ENCODE results near the gene KRTAP4-7.
"Not testable (repeated sequence)": the region's sequence is repeated elsewhere in the genome, so short reads cannot be mapped to it uniquely, and the experiment has no call there.

Gene KRTAP4-7

GRCh38 chr17:41052566-41052965, 31.4 kb upstream of the KRTAP4-7 start:
- Histone ChIP-seq H3K27me3 (replicated peaks; ENCODE audit: insufficient read depth, low read length) (no peaks in the 10 kb centered on the region), H3K79me2 (ENCODE audit: low read length) (no peaks in the 10 kb centered on the region), H3K9me2 (replicated peaks; ENCODE audit: insufficient read depth, low read length) (no peaks in the 10 kb centered on the region), H3K4me1 (ENCODE audit: low read length) (no peaks in the 10 kb centered on the region), H4K20me1 (ENCODE audit: insufficient read depth, low read length) (no peaks in the 10 kb centered on the region), H3K36me3 (replicated peaks; ENCODE audit: insufficient read depth, low read length) (no peaks in the 10 kb centered on the region), H3F3A (ENCODE audit: insufficient read depth, low read length) (no peaks in the 10 kb centered on the region), H3K9ac (ENCODE audit: low read length) (no peak overlapping the region), H2AFZ (ENCODE audit: low read length) (no peak overlapping the region), H3K4me3 (ENCODE audit: low read length) (no peak overlapping the region), H3K27ac (ENCODE audit: low read length) (no peak overlapping the region), H3K4me2 (ENCODE audit: low read depth, low read length) (no peak overlapping the region), H3K9me3 (replicated peaks; ENCODE audit: insufficient read depth, low read length) (no peaks in the 10 kb centered on the region)
- DNase-seq: no peak
- TF ChIP-seq EZH2phosphoT487 (IDR thresholded peaks at IDR 0.05; ENCODE audit: low read length) (no peak), EZH2 (optimal IDR thresholded peaks at IDR 0.05; ENCODE audit: low read depth, low read length) (no peak)
- TF ChIP-seq, protein P1, sequence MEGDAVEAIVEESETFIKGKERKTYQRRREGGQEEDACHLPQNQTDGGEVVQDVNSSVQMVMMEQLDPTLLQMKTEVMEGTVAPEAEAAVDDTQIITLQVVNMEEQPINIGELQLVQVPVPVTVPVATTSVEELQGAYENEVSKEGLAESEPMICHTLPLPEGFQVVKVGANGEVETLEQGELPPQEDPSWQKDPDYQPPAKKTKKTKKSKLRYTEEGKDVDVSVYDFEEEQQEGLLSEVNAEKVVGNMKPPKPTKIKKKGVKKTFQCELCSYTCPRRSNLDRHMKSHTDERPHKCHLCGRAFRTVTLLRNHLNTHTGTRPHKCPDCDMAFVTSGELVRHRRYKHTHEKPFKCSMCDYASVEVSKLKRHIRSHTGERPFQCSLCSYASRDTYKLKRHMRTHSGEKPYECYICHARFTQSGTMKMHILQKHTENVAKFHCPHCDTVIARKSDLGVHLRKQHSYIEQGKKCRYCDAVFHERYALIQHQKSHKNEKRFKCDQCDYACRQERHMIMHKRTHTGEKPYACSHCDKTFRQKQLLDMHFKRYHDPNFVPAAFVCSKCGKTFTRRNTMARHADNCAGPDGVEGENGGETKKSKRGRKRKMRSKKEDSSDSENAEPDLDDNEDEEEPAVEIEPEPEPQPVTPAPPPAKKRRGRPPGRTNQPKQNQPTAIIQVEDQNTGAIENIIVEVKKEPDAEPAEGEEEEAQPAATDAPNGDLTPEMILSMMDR (IDR thresholded peaks at IDR 0.05; ENCODE audit: low read length): no peak

- TF ChIP-seq EZH2 (optimal IDR thresholded peaks at IDR 0.05; ENCODE audit: low read depth, low read length): no peak
- TF ChIP-seq, protein P1 (IDR thresholded peaks at IDR 0.05; ENCODE audit: low read length): no peak
- no peak for TF ChIP-seq EZH2phosphoT487 (IDR thresholded peaks at IDR 0.05; ENCODE audit: low read length)
- no peaks in the 10 kb centered on the region for H3K9me2 ChIP-seq (replicated peaks; ENCODE audit: insufficient read depth, low read length)
- no peaks in the 10 kb centered on the region for H3K79me2 ChIP-seq (ENCODE audit: low read length)
- H3K4me3 ChIP-seq (ENCODE audit: low read length): no peak overlapping the region
- H3K4me2 ChIP-seq (ENCODE audit: low read depth, low read length): no peak overlapping the region
- no peaks in the 10 kb centered on the region for H3K4me1 ChIP-seq (ENCODE audit: low read length)
- no peaks in the 10 kb centered on the region for H3K27me3 ChIP-seq (replicated peaks; ENCODE audit: insufficient read depth, low read length)
- H4K20me1 ChIP-seq (ENCODE audit: insufficient read depth, low read length): no peaks in the 10 kb centered on the region
- no peak overlapping the region for H3K27ac ChIP-seq (ENCODE audit: low read length)
- H3K9ac ChIP-seq (ENCODE audit: low read length): no peak overlapping the region
- H3K9me3 ChIP-seq (replicated peaks; ENCODE audit: insufficient read depth, low read length): no peaks in the 10 kb centered on the region
- H3K36me3 ChIP-seq (replicated peaks; ENCODE audit: insufficient read depth, low read length): no peaks in the 10 kb centered on the region
- H2AFZ ChIP-seq (ENCODE audit: low read length): no peak overlapping the region
- no peaks in the 10 kb centered on the region for H3F3A ChIP-seq (ENCODE audit: insufficient read depth, low read length)
- DNase-seq: no peak
Measured at GRCh38 chr17:41054025-41054424, 29.9 kb upstream of the KRTAP4-7 start.

DNA sequence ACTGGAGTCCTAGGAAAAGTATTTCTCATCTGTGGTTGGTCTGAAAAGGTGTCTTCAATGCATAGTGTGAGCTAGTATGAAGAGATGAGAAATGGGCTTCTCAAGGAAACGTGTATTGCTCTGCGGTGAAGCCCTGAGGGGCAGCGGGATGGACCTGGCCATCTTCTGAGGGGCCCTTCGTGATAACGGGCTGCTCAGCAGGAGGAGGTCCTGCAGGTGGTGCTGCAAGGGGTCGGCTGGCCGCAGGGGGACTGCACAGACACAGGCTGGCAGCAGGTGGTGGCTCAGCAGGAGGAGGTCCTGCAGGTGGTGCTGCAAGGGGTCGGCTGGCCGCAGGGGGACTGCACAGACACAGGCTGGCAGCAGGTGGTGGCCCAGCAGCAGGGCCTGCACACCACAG, 29.4 kb upstream of the KRTAP4-7 start:
- H3K4me2 ChIP-seq (ENCODE audit: low read depth, low read length); H3K4me3 ChIP-seq (ENCODE audit: low read length); H2AFZ ChIP-seq (ENCODE audit: low read length); H4K20me1 ChIP-seq (ENCODE audit: insufficient read depth, low read length); DNase-seq; H3K9me3 ChIP-seq (replicated peaks; ENCODE audit: insufficient read depth, low read length); H3K9me2 ChIP-seq (replicated peaks; ENCODE audit: insufficient read depth, low read length); H3K9ac ChIP-seq (ENCODE audit: low read length); H3F3A ChIP-seq (ENCODE audit: insufficient read depth, low read length); H3K27ac ChIP-seq (ENCODE audit: low read length); H3K79me2 ChIP-seq (ENCODE audit: low read length); H3K4me1 ChIP-seq (ENCODE audit: low read length); H3K36me3 ChIP-seq (replicated peaks; ENCODE audit: insufficient read depth, low read length); H3K27me3 ChIP-seq (replicated peaks; ENCODE audit: insufficient read depth, low read length): not testable (repeated sequence)

DNA sequence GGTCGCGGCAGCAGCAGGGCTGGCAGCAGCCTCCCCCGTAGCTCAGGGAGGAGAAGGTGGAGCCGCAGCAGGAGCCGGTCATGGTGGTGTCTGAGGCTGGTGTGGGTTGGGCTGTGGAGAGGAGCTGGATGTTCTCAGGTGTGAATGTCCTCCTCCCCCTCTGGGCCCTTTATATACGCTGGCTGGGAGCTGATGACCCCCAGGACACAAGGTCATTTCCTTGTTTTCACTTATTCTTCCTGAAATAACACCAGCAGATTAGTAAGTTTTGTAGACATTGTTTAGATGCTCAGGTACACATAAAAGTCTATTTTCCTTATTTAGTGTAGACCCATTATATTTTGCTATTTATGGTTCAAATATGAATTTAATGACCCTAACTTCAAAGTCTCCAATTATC, 28.8 kb upstream of the KRTAP4-7 start, which contains the start of gene KRTAP2-2:
Gene KRTAP2-2 (minus strand): TSS at position 101 of the 400 bp plus-strand sequence. CDS start 19 bp downstream, at position 82.
- not testable (repeated sequence) for H3K36me3 ChIP-seq (replicated peaks; ENCODE audit: insufficient read depth, low read length); H3K9me3 ChIP-seq (replicated peaks; ENCODE audit: insufficient read depth, low read length); H3K4me3 ChIP-seq (ENCODE audit: low read length); H3K27ac ChIP-seq (ENCODE audit: low read length); H3K27me3 ChIP-seq (replicated peaks; ENCODE audit: insufficient read depth, low read length); H3K9me2 ChIP-seq (replicated peaks; ENCODE audit: insufficient read depth, low read length); H2AFZ ChIP-seq (ENCODE audit: low read length); DNase-seq; H3K79me2 ChIP-seq (ENCODE audit: low read length); H3F3A ChIP-seq (ENCODE audit: insufficient read depth, low read length); H3K9ac ChIP-seq (ENCODE audit: low read length); H4K20me1 ChIP-seq (ENCODE audit: insufficient read depth, low read length); H3K4me1 ChIP-seq (ENCODE audit: low read length); H3K4me2 ChIP-seq (ENCODE audit: low read depth, low read length)
